HG02852 (cell line): ENCODE data around the gene PDE6A.
A peak's percentile ranks its signal among the peaks of the same experiment; 100 is the strongest.

Source experiments
- ATAC-seq: cut with Tn5 transposase; IDR thresholded peaks from one replicate; pipeline ENCODE4 v1.9.1; 2021; ENCODE audit warnings: mild to moderate bottlenecking, moderate library complexity; ENCODE audit not compliant: unreplicated experiment

PDE6A gene

DNA sequence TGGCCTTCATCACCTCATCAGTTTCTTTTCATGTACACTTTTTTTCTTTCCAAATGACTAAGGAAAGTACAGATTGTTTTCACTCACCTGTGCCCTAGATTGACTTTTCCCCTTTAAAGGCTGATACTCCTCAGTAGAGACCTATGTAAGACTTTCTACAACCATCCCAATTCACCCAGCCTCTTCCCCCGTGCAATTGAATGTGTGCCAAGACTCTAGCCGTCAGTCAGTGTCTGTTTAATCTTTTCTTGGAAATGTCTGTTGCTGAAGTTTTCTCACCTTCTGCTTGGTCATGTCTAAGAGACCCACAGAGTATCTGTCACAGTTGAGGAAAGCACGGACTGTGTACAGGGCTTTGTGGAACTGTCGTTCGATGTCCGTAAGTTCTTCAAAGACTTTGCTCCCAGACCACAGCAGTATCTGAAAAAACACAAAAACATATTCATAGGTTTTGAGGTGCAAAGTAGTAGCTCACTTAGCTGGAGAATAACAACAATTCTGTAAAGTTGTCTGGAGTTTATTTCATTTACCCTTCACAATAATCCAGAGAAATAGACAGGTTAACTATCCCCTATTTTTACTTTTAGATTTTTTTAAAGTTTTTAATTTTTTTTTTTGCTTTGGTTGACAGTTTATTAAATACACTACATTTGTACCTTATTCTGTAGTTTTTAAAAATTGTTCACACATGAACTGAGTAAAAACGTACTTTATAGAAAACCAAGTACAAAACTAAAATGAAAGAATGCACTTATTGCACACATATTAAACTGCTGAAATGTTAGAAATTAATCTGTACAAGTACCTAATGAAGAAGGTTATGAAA is 13.6 kb downstream of the PDE6A start:
- ATAC-seq: no peak

DNA sequence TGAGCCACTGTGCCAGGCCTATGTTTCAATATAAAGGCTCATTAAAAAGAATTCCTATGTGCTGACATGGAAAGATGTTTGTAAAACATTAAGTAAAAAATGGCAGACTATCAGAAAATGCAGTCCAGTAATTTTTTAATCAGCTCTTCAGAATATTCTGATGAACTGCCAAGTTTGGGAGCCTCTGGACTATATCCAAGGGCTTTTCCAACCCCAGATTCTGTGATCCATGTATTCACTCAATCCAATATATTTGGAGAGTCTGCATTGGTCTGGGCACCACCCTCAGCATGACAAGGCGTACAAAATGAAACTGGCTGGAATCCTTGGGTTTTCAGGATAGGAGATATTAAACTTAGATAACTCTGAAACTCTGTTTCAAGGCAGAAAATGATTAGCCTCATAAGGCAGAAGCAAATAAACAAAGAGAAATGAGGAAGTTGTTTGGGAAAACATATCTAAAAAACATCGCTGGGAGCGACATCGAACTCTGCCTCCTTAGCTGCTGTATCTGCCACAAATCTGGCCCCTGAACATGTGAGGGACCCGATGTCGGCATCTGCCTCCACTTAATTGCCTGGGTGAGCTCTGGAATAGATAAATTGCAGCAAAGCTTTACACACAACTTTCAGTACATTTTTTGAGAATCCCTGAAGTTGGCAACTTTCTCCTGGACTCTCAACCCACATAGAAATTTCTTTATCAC is 14.4 kb downstream of the PDE6A start:
- no peak for ATAC-seq

DNA sequence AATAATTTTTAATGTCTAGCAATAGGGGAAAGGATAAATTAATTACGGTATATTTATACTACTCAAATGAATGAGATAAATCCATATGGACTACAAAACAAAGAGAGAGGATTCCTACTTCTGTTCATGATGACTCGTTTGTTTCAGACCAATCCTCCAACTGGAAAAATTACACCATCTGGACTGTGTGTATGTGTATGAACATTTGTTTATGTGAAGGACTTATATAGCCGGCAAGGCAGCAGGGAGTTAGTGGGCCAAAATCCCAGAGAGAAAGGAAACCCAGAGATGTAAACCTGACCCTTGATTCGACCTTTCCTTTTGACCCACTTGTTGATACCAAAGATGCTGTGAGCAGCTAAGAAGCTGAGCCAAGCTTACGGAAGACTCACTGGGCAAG is 20.1 kb downstream of the PDE6A start:
- ATAC-seq: no peak

DNA sequence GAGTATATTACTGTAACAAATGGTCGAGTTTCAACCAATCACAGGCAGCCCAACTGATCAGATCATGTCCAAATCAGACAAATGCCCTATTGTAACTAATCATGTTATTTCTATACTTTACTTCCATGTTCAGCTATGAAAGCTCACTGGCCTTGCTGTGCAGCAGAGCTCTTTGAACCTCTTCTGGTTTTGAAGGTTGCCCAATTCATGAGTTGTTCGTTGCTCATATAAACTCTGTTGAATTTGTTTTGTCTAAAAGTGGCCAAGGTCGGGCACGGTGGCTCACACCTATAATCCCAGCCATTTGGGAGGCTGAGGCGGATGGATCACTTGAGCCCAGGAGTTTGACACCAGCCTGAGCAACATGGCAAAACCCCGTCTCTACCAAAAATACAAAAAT is 21.6 kb downstream of the PDE6A start:
- ATAC-seq: no peak

DNA sequence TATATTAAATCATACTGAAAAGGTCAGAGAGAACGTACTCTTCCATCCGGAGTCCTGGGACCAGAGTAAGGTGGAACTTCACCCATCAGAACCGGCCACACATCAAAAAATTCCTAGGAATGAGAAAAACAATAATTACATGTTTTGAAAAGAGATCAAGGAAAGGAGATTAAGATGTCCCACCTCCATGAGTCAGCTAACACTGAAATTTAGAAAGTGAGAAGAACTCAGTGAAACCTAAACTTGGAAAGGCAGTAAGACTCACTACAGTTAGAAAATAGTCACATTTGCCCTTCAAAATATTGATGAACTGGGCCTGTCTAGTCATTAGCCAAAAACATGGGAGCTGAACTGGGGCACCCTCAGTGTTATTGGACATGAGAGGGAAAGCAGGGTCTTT is 23.0 kb downstream of the PDE6A start:
- no peak for ATAC-seq

DNA sequence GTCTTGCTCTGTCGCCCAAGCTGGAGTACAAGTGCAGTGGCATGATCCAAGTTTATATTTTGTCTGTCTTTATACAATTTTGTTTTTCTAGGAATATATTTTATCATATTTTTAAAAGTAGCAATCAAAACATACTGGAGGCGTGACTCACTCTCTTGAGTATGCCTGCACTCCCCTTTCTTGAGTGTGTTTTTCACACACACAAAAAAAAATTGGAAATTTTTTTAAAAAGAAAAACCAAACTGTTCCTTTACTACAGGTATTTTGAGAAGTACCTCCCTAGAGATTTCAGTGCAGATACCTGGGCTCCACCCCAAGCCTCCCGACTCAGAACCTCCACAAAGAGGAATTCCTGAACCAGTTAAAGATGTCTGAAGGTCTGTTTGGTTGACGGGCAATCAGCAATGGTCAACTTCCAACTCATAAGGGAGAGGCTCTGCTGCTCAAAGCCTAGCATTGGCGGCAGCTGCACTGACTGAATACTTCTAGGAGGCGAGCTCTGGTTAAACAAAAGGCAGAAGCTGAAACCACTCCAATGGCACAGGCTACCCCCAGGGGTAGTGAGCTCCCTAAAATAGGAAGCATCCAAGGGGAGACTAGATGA is 27.4 kb downstream of the PDE6A start:
- ATAC-seq: no peak

DNA sequence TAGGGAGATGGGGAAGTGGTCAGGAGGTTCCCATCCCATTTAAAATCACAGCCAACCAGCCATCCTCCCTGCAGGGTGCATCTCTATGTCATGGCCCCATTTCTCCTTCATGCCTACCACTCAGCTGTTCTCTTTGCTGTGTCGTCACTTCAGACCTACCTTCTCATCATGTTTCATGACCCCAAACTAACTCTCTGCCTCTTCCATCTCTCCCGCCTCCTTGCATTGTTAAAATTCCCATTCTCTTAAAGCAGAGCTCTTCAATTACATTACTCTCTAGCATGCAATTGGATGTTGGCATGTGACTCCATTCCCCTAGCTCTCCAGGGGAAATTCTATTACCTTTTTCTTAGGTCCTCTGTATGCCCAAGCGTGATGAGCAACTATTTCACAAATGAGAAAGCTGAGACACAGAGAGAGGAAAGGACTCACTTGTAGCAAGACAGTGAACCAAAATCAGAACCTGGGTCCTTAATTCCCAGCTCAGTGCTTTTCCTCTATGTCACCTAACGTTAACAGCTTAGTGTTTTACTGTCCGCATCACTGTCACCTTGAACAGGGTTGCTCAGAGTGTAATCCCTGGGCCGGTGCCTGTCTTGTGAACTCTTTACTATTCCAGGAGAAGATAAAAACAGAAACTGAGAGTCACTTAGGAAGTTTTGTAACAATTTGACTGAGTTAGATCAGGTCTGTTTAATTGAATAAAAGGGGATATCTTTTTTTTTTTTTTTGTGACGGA is 28.1 kb downstream of the PDE6A start:
- no peak for ATAC-seq

DNA sequence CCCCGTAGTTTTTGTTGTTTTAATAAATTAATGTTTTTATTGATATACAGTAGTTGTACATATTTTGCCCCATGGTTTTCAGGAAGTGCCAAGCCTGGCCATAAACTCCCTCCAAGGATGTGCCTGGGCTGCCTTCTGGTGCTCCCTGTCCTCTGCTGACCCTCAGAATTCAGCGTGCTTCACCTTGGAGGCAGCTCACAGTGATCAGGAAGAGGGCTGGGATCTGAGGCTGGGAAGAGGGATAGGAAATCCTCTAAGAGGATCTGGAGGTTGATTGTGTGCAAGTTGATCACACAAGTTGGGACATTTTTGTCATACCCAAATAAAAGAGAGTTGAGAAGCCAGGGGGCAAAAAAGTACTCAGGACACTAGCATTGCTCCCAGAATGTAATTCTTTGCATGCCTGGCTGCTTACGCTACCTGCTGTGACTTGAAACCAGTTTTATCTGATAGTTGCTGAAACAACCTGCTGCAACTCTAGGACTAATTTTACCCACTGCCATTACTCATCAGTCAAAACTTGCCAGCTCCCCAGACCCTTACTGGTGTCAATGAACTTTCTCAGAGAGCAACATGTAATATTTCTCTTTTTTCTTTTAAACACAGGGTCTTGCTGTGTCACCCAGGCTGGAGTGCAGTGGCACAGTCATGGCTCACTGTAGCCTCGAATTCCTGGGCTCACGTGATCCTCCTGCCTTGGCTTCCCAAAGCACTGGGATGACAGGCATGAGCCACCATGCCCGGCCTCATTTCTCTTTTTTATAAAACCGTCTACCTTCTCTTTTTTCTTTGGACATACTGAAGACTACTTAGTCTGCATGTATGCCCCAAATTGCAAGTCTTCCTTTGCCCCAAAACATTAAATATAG is 29.0 kb downstream of the PDE6A start:
- no peak for ATAC-seq

DNA sequence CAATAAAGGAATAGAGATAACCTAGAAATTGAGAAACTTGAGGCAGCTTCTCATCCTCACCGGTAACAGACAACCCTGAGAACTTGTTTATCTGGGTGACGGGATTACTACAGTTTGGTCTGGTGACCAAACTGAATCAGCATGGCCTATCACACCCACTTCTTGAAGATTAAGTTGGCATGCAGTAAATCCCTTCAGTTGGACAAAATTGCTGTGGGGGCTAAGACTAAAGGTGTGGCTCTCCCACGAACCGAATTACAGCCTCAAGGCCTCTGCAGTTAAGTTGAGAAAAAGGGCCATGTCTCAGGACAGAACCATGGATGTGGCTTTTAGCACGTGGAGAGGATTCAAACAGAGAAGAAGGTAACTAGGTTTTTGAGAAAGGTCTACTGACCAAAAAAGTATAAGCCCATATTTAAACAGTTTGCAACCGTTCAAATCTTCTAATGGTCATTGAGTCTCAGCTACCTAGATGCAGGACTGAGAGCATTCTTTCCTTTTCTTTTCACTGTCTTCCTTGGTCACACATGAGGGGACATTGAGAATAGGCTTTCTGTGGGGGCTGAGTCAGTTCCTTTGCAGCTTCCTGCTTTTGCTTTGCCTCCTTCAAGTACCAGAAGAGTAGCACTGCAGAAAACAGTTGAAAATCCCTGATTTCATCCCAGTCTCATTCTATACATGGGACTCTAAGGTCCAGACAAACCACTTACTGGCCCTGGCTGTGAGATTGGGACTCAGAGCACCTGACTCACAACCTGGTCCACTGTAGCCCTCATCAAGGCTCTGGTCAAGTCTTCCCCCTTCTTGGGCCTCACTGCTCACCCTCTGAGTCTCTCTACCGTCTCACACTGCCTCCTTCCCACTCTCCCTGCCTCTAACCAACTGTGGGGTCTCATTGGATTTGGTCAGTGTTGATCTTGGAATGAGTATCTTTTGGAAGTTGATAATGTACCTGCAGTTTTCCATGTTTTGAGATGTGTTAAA is 30.9 kb downstream of the PDE6A start:
- ATAC-seq: peak; percentile 41

DNA sequence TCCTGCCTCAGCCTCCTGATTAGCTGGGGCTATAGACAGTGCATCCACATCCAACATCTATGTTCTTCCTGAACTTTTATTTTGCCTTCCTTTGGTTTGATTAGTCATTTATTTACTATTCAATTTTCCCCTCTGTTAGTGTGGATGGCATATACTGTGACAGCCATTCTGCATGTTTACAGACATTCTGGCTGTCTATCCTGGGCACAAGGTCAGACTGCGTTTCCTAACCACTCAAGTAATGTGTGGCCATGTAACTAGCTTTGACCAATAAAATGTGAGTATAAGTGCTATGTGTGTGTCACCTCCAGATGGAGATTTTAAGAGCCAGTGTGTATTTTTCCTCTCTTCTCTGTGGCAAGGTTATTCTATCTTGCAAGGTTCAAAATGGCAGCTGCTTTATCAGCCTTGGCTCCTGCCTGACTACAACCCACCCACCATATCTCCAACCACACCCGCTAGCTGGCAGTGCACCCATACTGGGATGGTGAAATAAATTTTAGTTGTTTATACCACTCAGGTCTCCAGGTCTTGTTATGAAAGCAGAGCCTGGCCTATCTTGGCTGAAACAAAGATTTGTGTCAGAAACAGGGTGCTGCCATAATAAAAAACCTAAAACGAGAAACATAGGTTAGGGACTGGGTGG is 32.2 kb downstream of the PDE6A start:
- no peak for ATAC-seq

DNA sequence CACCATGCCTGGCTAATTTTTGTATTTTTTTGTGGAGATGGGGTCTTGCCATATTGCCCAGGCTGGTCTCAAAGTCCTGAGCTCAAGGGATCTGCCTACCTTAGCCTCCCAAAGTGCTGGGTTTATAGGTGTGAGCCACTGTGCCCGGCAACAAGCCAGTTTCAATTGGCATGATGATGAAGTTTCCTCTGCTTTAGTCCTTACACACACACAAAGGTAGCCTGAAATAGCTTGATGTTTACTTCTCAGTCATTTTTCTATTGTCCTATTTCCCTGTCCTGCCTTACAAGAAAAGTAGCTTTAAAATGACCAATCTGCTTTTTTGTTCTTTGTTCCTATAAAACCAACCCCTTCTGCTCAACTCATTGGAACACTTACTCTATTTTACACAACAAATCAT is 33.6 kb downstream of the PDE6A start:
- no peak for ATAC-seq

DNA sequence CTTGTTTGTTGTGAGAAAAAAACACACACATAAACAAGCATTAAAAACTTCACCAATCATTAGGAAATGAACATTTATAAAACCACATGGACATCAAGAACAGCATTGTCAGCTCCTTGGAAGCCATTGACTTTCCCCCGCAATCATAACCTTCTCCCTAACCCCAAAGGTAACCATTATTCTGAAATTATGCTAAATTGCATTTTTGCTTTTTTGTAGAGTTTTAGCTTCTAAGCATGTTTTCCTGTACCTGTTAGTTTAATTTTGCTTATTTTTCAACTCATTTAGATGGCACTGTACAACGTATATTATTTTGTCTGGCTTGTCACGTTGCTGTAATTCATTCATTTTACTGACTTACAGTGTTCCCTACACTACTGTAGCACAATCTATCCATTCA is 36.8 kb downstream of the PDE6A start:
- no peak for ATAC-seq

DNA sequence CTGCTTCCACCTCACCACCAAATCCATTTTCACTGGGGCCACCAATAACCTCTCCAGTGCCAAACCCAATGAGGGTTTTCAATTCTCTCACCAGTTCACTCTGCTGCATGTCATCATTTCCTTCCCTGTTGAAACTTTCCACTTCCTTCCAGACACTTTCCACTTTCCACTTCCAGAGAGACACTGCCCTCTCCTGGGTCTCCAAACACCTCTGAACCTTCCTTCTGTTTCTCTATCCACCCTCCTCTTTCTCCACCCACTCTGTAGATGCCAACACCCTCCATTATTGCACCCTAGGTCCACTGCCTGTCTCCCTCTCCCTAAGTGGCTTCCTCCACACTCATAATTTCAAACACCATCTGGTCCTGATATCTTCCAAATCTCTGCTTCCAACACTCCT is 39.6 kb downstream of the PDE6A start:
- ATAC-seq: no peak

DNA sequence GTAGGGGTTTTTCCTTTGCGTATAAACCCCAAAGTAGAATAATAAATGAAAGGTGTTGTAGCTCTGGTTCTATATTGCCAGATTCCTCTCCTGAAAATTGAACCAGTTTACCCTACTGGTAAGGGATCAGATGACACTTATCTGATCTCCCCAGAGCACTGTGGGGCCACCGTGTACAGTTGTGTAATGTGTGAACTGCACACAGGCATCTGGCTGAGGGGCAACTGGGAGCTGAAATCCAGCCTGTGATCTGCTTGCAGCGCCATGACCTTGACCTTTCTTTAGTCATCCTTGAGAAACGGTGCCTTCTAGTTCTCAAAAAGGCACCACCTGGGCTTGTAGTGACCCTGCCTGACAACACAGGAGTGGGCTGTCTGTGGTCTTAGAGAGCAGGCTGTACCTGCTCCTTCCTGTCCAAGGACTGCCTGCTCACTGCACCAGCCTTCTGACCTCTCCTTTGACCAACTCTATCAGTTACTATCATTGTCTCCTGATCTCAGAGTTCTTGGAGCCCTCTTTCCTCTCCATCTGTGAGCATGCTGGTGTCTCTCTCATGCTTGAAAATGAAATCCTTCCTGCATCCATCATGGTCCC is 40.2 kb downstream of the PDE6A start:
- no peak for ATAC-seq

DNA sequence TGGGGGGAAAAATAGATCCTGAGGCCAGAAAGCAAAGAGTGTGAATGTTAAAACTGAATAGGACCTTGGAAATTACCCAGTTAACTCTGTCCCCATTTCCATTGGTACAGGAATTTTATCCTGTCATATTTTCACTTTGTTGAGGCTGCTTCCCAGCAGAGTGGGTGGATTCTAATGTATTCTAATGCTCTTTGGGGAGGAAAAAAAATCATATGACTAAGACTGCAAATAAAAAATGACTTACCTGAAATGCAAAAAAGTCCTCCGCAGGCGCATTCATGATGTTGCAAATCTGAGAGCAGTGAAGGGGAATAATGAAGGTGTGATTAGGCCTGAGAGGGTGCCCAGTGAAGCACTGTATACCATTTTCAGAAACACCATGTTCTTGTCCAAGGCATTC is 41.2 kb downstream of the PDE6A start:
- no peak for ATAC-seq

DNA sequence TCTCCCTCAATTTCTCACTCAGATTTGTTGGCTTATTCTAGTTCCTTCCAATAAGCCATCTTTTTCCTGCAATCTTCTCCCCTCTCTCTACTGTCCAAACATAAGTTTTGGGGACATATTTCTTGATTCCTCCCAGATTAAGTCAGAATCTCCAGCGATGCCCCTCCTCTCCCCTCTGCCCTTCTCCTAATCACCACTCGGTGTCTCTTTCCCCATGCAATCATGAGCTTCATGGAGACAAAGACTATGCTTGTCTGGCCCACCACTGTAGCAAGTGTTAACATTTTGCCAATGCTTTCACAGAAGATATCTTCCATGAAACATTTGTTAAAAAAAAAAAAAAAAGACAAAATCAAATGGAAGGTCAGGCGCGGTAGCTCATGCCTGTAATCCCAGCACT is 42.4 kb downstream of the PDE6A start:
- no peak for ATAC-seq

DNA sequence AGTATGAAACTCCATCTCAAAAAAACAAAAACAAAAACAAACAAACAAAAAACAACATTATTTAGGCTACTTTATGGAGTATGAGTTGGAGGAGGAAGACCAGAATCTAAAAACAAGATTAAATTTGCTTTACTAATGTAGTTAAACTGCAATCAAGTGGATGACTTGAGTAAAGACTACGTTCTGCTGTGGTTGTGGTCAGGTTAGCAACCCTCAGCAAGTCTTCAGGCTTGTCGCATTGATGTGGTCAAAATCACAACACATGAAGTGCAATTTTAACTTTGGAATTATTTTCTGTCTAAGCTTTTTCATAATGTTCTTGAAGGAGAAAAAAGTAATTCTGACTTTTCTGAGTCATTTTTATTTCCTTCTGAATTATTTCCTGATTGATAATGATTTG is 43.1 kb downstream of the PDE6A start:
- ATAC-seq: no peak

DNA sequence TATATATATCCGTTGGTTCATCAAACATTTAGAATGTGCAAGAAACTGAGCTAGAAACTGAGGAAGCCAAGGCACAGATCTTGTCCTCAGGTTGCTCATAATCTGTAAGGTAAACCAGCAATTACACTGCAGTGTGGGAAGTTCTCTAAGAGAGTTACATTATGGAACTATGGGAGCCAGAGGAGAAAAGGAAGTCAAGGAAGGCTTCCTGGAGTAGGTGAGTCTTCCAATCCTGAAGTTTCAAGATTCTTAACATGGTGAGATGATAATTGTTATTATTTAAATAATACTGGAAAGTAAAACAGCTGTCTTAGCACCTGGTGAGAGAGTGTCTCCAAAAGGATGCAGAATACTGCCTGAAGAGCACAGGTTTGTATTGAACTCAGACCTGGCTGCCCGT is 44.2 kb downstream of the PDE6A start:
- no peak for ATAC-seq
